Glutamatergic neuron (in vitro differentiated cells): ENCODE data around the gene ATP13A3. TPM values are rescaled to one million over a fixed set of nuclear protein-coding genes. Genes with fewer than 3 reads are reported as not detected.
A peak's percentile ranks its signal among the peaks of the same experiment; 100 is the strongest.

ENCODE experiments used
- DNase-seq: peaks from one replicate; pipeline ENCODE4 v3.0.0; 2022
- H3K27ac Mint-ChIP-seq: one replicate; pipeline ENCODE4 v1.8.0; 2020; ENCODE audit warnings: mild to moderate bottlenecking, mixed read lengths, inconsistent platforms; ENCODE audit not compliant: unreplicated experiment
- H3K27me3 Mint-ChIP-seq: one replicate; pipeline ENCODE4 v1.8.0; 2020; ENCODE audit warnings: mild to moderate bottlenecking, moderate library complexity, mixed read lengths, inconsistent platforms; ENCODE audit not compliant: unreplicated experiment
- H3K36me3 Mint-ChIP-seq: one replicate; pipeline ENCODE4 v1.8.0; 2020; ENCODE audit warnings: mild to moderate bottlenecking, mixed read lengths, inconsistent platforms; ENCODE audit not compliant: unreplicated experiment
- H3K4me1 Mint-ChIP-seq: one replicate; pipeline ENCODE4 v1.8.0; 2020; ENCODE audit warnings: mild to moderate bottlenecking, low read depth, mixed read lengths, inconsistent platforms; ENCODE audit not compliant: unreplicated experiment
- H3K4me3 Mint-ChIP-seq: one replicate; pipeline ENCODE4 v1.8.0; 2020; ENCODE audit warnings: mild to moderate bottlenecking, mixed read lengths, inconsistent platforms; ENCODE audit not compliant: unreplicated experiment
- H3K9me3 Mint-ChIP-seq: one replicate; pipeline ENCODE4 v1.8.0; 2020; ENCODE audit warnings: mild to moderate bottlenecking, moderate library complexity, mixed read lengths, inconsistent platforms; ENCODE audit not compliant: unreplicated experiment
- total RNA-seq: library from RNA; stranded (reverse); fragmentation: NEBNext Ultra II Directional; extraction: Animal tissue kit (Norgen Biotek cat#: 25700); gene quantifications from one replicate; pipeline ENCODE4 v1.2.1, GENCODE V29; 2021; ENCODE audit not compliant: unreplicated experiment
- TF ChIP-seq, protein P1 (sequence below): fragments of 200-600 bp; sonication (generic); IDR thresholded peaks from one replicate; pipeline ENCODE4 v1.5.0; 2021; ENCODE audit not compliant: partially characterized antibody, unreplicated experiment

ATP13A3 gene
- total RNA-seq, 1 donor from 2014 or later, result 41.6 TPM

DNA sequence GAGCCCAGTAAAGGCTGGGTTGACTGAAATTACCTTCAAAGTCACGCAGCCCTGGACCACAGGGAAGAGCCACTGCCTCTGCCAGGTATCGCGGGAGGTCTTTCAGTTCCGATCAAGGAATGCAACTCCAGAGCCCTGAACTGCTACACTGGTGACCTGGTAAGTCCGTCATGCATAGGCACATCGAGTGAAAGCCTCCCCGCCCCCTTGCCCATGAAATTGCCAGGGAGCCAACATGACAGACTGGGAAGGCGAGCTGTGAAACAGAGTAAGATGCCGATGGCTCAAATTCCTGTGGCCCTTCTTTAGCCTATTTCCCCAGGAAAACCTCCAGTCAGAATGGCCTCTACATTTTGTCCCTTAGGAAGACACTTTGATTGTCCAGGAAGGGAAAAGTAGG is 85.5 kb downstream of the ATP13A3 start:
- TF ChIP-seq, protein P1, sequence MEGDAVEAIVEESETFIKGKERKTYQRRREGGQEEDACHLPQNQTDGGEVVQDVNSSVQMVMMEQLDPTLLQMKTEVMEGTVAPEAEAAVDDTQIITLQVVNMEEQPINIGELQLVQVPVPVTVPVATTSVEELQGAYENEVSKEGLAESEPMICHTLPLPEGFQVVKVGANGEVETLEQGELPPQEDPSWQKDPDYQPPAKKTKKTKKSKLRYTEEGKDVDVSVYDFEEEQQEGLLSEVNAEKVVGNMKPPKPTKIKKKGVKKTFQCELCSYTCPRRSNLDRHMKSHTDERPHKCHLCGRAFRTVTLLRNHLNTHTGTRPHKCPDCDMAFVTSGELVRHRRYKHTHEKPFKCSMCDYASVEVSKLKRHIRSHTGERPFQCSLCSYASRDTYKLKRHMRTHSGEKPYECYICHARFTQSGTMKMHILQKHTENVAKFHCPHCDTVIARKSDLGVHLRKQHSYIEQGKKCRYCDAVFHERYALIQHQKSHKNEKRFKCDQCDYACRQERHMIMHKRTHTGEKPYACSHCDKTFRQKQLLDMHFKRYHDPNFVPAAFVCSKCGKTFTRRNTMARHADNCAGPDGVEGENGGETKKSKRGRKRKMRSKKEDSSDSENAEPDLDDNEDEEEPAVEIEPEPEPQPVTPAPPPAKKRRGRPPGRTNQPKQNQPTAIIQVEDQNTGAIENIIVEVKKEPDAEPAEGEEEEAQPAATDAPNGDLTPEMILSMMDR, result no peak
- H3K36me3 Mint-ChIP-seq, result no peaks in the 10 kb centered on the region
- peaks cover 9% of the 10 kb centered on the region for H3K4me1 Mint-ChIP-seq
- H3K27ac Mint-ChIP-seq, result peak overlapping the region; percentile 62
- H3K9me3 Mint-ChIP-seq, result no peaks in the 10 kb centered on the region
- DNase-seq, result no peak
- no peak overlapping the region for H3K4me3 Mint-ChIP-seq
- H3K27me3 Mint-ChIP-seq, result peaks cover 10% of the 10 kb centered on the region

DNA sequence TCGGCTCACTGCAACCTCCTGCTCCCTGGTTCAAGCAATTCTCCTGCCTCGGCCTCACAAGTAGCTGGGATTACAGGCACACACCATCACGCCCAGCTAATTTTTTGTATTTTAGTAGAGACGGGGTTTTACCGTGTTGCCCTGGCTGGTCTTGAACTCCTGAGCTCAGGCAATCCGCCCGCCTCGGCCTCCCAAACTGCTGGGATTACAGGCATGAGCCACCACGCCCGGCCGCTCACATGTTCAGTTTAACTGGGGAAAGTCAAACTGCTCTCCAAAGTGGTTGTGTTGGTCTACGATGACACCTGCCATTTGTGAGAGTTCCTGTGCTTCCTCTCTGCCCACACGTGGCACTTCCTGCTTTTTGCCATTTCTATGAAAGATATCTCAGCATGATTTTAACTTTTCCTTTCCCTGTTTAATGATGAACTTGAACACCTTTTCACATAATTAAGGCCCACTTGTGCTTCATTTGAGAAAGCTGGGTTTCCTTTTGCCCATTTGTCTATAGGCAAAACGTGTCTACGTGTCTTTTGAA is 86.9 kb downstream of the ATP13A3 start:
- DNase-seq, result no peak
- Mint-ChIP-seq H3K27me3 (peaks cover 13% of the 10 kb centered on the region), H3K9me3 (peaks cover 2% of the 10 kb centered on the region), H3K4me3 (no peak overlapping the region), H3K4me1 (peaks cover 12% of the 10 kb centered on the region), H3K36me3 (no peaks in the 10 kb centered on the region), H3K27ac (no peak overlapping the region)
- TF ChIP-seq, protein P1, result no peak

- H3K4me3 Mint-ChIP-seq, result peak within 1 kb of the TSS; percentile 81
- H3K27ac Mint-ChIP-seq, result no peak within 1 kb of the TSS
- peaks cover 13% of the 10 kb centered on the region for H3K27me3 Mint-ChIP-seq
- H3K9me3 Mint-ChIP-seq, result peaks cover 2% of the 10 kb centered on the region
- no peaks in the 10 kb centered on the region for H3K36me3 Mint-ChIP-seq
- peaks cover 12% of the 10 kb centered on the region for H3K4me1 Mint-ChIP-seq
- DNase-seq, result no peak
- TF ChIP-seq, protein P1, result no peak
Measured at GRCh38 chr3:194399166-194399565, 87.6 kb downstream of the ATP13A3 start, which contains the start of gene GP5. Gene GP5, minus strand, starts transcription at chr3:194399266. Its CDS starts 984 bp downstream, at chr3:194398282.

- DNase-seq, result peak; percentile 49
- Mint-ChIP-seq H3K27ac (no peak overlapping the region), H3K9me3 (peaks cover 2% of the 10 kb centered on the region), H3K4me3 (peak overlapping the region; percentile 81), H3K36me3 (no peaks in the 10 kb centered on the region), H3K4me1 (peaks cover 13% of the 10 kb centered on the region), H3K27me3 (peaks cover 13% of the 10 kb centered on the region)
- TF ChIP-seq, protein P1, result no peak
Measured at GRCh38 chr3:194397757-194398312, 89.0 kb downstream of the ATP13A3 start.
